Esophagus muscularis mucosa (tissue), 4 donors: ENCODE measurements around the gene ARCN1.
"Not testable (repeated sequence)": the region's sequence is repeated elsewhere in the genome, so short reads cannot be mapped to it uniquely, and the experiment has no call there.

ENCODE experiments used
- CTCF ChIP-seq, 3 experiments: fragments of 200-600 bp in 2 of 3; fragments of 450-650 bp in 1 of 3; sonication (generic) in 2 of 3; IDR thresholded peaks; one replicate each; pipeline ENCODE4 v1.5.1; 2017 to 2019; ENCODE audit warnings: antibody characterized with exemption in 3 of 3, mild to moderate bottlenecking in 2 of 3, moderate library complexity in 1 of 3
- EP300 ChIP-seq: sonication (generic); formaldehyde crosslinking; IDR thresholded peaks from one replicate; pipeline ENCODE4 v1.6.1; 2017; ENCODE audit warnings: antibody characterized with exemption
- POLR2AphosphoS5 ChIP-seq, 2 donors: sonication (generic); formaldehyde crosslinking; IDR thresholded peaks; one replicate each; pipeline ENCODE4 v1.6.1; 2017; ENCODE audit warnings: antibody characterized with exemption in 2 of 2

- TF ChIP-seq POLR2AphosphoS5 (IDR thresholded peaks at IDR 0.05); CTCF (IDR thresholded peaks at IDR 0.05); EP300: not testable (repeated sequence)
These were observed 5.8 kb downstream of the ARCN1 start for GRCh38 chr11:118577995-118578394.
